ENCODE measurements around the gene LINC00632.
"Not testable (repeated sequence)": the region's sequence is repeated elsewhere in the genome, so short reads cannot be mapped to it uniquely, and the experiment has no call there.

The LINC00632 gene

GRCh38 chrX:140709421-140709846, at the start of gene LINC00632:
Gene LINC00632 (plus strand): TSS chrX:140709759.
- DNase-seq (ENCODE audit: extremely low spot score), result no peak
- ChIA-PET CTCF (no interaction called here), POLR2A (no interaction called here)
- TF ChIP-seq, protein P1, sequence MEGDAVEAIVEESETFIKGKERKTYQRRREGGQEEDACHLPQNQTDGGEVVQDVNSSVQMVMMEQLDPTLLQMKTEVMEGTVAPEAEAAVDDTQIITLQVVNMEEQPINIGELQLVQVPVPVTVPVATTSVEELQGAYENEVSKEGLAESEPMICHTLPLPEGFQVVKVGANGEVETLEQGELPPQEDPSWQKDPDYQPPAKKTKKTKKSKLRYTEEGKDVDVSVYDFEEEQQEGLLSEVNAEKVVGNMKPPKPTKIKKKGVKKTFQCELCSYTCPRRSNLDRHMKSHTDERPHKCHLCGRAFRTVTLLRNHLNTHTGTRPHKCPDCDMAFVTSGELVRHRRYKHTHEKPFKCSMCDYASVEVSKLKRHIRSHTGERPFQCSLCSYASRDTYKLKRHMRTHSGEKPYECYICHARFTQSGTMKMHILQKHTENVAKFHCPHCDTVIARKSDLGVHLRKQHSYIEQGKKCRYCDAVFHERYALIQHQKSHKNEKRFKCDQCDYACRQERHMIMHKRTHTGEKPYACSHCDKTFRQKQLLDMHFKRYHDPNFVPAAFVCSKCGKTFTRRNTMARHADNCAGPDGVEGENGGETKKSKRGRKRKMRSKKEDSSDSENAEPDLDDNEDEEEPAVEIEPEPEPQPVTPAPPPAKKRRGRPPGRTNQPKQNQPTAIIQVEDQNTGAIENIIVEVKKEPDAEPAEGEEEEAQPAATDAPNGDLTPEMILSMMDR (IDR thresholded peaks at IDR 0.05; ENCODE audit: control extremely low read depth, extremely low read depth, low read depth, missing control alignments), result no peak

GRCh38 chrX:140661643-140662042, 47.9 kb upstream of the LINC00632 start:
- DNase-seq (ENCODE audit: extremely low spot score), result no peak
- ChIA-PET POLR2A (no interaction called here), CTCF (no interaction called here)
- TF ChIP-seq, protein P1 (IDR thresholded peaks at IDR 0.05; ENCODE audit: control extremely low read depth, extremely low read depth, low read depth, missing control alignments), result no peak

DNA sequence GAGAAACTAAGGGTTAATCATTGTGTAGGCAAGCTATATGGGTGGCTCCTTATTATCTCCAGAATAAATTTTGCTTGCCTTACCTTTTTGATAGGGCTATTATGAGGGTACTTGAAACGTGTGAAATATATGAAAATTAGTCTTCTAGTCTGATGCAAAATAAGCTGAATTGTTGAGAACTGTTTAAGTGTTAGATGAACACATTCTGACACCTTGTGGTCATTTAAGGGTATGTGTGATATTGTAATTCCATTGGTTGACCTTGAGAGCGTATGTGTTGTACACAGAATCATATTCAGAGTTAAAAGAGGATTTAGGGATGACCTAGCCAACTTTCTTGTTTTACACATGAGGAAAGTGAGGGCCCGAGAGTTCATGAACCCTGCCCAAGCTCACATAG, 44.6 kb upstream of the LINC00632 start:
- TF ChIP-seq, protein P1 (IDR thresholded peaks at IDR 0.05; ENCODE audit: control extremely low read depth, extremely low read depth, low read depth, missing control alignments), result no peak
- DNase-seq (ENCODE audit: extremely low spot score), result peak; percentile 6
- ChIA-PET POLR2A (no interaction called here), CTCF (no interaction called here)

- DNase-seq (ENCODE audit: extremely low spot score), result no peak
- ChIA-PET POLR2A (no interaction called here), CTCF (no interaction called here)
- TF ChIP-seq, protein P1 (IDR thresholded peaks at IDR 0.05; ENCODE audit: control extremely low read depth, extremely low read depth, low read depth, missing control alignments), result no peak
These were observed 36.5 kb upstream of the LINC00632 start for GRCh38 chrX:140672840-140673731.

DNA sequence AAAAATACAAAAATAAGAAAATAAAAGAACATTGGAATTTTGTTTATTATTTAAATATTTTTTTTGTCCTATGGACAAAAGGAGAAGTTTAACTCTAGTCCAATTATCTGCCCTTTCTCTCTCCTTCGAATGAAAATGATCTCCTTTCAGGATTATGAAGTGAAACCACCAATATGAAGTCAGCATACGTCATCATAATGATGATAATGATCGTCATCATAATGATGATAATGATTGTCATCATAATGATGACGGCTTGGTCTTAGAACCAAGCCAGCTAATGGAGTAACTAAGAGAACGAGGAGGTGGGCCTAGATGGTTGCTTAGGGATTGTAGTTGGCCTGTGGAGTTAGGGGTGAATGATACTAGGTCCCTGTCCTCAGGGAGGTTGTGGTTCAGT, 21.9 kb upstream of the LINC00632 start:
- DNase-seq (ENCODE audit: extremely low spot score), result no peak
- POLR2A ChIA-PET, result no interaction called here
- CTCF ChIA-PET, result no interaction called here
- TF ChIP-seq, protein P1 (IDR thresholded peaks at IDR 0.05; ENCODE audit: control extremely low read depth, extremely low read depth, low read depth, missing control alignments), result no peak

DNA sequence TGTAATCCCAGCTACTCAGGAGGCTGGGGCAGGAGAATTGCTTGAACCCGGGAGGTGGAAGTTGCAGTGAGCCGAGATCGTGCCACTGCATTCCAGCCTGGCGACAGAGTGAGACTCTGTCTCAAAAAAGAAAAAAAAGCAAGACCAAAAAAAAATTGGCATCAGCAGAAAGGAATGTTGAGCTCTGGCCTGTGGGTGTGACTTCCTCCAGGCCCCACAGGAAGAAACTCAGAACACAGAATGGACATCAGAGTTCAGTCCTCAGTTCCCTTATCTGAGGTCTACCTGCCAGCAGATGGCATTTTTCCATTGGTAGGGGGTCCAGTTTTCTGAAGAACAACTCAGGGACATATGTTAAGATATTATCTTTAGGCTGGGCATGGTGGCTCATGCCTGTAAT, 18.0 kb upstream of the LINC00632 start:
- POLR2A ChIA-PET; CTCF ChIA-PET; DNase-seq (ENCODE audit: extremely low spot score): not testable (repeated sequence)

GRCh38 chrX:140697618-140698017, 11.9 kb upstream of the LINC00632 start:
- TF ChIP-seq, protein P1 (IDR thresholded peaks at IDR 0.05; ENCODE audit: control extremely low read depth, extremely low read depth, low read depth, missing control alignments), result no peak
- CTCF ChIA-PET, result no interaction called here
- DNase-seq (ENCODE audit: extremely low spot score), result no peak
- POLR2A ChIA-PET, result no interaction called here
